ENCODE data around the gene SPOCK2.

SPOCK2 gene

GRCh38 chr10:72106896-72107295, 18.5 kb upstream of the SPOCK2 start:
- no peak for TF ChIP-seq TAF1 (IDR thresholded peaks at IDR 0.05; ENCODE audit: borderline replicate concordance, insufficient read depth, low read length)
- TF ChIP-seq SIN3A (IDR thresholded peaks at IDR 0.05; ENCODE audit: borderline replicate concordance, insufficient read depth, low read length): no peak
- no peak for TF ChIP-seq REST (IDR thresholded peaks at IDR 0.05; ENCODE audit: insufficient read depth in 1 of 2, low read depth in 2 of 2, low read length in 2 of 2)
- TF ChIP-seq POLR2AphosphoS5 (IDR thresholded peaks at IDR 0.05; ENCODE audit: low read depth, low read length): no peak
- no peak for TF ChIP-seq FOXP2 (optimal IDR thresholded peaks at IDR 0.05; ENCODE audit: borderline replicate concordance, extremely low read depth, extremely low read length, insufficient read depth)

GRCh38 chr10:72106154-72106849, 18.0 kb upstream of the SPOCK2 start:
- TF ChIP-seq REST (IDR thresholded peaks at IDR 0.05; ENCODE audit: insufficient read depth in 1 of 2, low read depth in 2 of 2, low read length in 2 of 2) (no peak), SIN3A (IDR thresholded peaks at IDR 0.05; ENCODE audit: borderline replicate concordance, insufficient read depth, low read length) (no peak), FOXP2 (optimal IDR thresholded peaks at IDR 0.05; ENCODE audit: borderline replicate concordance, extremely low read depth, extremely low read length, insufficient read depth) (no peak), TAF1 (IDR thresholded peaks at IDR 0.05; ENCODE audit: borderline replicate concordance, insufficient read depth, low read length) (no peak), POLR2AphosphoS5 (IDR thresholded peaks at IDR 0.05; ENCODE audit: low read depth, low read length) (no peak)

- TF ChIP-seq TAF1 (IDR thresholded peaks at IDR 0.05; ENCODE audit: borderline replicate concordance, insufficient read depth, low read length) (no peak), FOXP2 (optimal IDR thresholded peaks at IDR 0.05; ENCODE audit: borderline replicate concordance, extremely low read depth, extremely low read length, insufficient read depth) (no peak), POLR2AphosphoS5 (IDR thresholded peaks at IDR 0.05; ENCODE audit: low read depth, low read length) (no peak), SIN3A (IDR thresholded peaks at IDR 0.05; ENCODE audit: borderline replicate concordance, insufficient read depth, low read length) (no peak), REST (IDR thresholded peaks at IDR 0.05; ENCODE audit: insufficient read depth in 1 of 2, low read depth in 2 of 2, low read length in 2 of 2) (no peak)
These were observed 17.4 kb upstream of the SPOCK2 start for GRCh38 chr10:72105710-72106109.

- TF ChIP-seq FOXP2 (optimal IDR thresholded peaks at IDR 0.05; ENCODE audit: borderline replicate concordance, extremely low read depth, extremely low read length, insufficient read depth) (no peak), REST (IDR thresholded peaks at IDR 0.05; ENCODE audit: insufficient read depth in 1 of 2, low read depth in 2 of 2, low read length in 2 of 2) (no peak), POLR2AphosphoS5 (IDR thresholded peaks at IDR 0.05; ENCODE audit: low read depth, low read length) (no peak), TAF1 (IDR thresholded peaks at IDR 0.05; ENCODE audit: borderline replicate concordance, insufficient read depth, low read length) (no peak), SIN3A (IDR thresholded peaks at IDR 0.05; ENCODE audit: borderline replicate concordance, insufficient read depth, low read length) (no peak)
These were observed 16.7 kb upstream of the SPOCK2 start for GRCh38 chr10:72105098-72105475.

Measured in PFSK-1 (cell line).